Ascending aorta (tissue), 2 donors: ENCODE data around the gene HCRTR1. TPM values are rescaled to one million over a fixed set of nuclear protein-coding genes. Genes with fewer than 3 reads are reported as not detected.

Experiments used
- DNase-seq, 2 donors: peaks; one replicate each; pipeline ENCODE4 v3.0.0-alpha.2; 2019; ENCODE audit warnings: low spot score in 2 of 2
- H3K27ac ChIP-seq, 2 donors: fragments of 200-600 bp; sonication (generic); one replicate each; pipeline ENCODE4 v1.5.1; 2016 to 2017; ENCODE audit warnings: mild to moderate bottlenecking in 1 of 2
- H3K27me3 ChIP-seq: fragments of 200-600 bp; sonication (generic); one replicate; pipeline ENCODE4 v1.5.1; 2017
- H3K36me3 ChIP-seq, 2 donors: fragments of 200-600 bp; sonication (generic); one replicate each; pipeline ENCODE4 v1.5.1; 2016
- H3K4me1 ChIP-seq, 2 donors: fragments of 200-600 bp; sonication (generic); one replicate each; pipeline ENCODE4 v1.5.1; 2016 to 2017; ENCODE audit warnings: mild to moderate bottlenecking in 1 of 2
- H3K4me3 ChIP-seq, 2 donors: fragments of 200-600 bp; sonication (generic); one replicate each; pipeline ENCODE4 v1.5.1; 2016 to 2017; ENCODE audit warnings: mild to moderate bottlenecking in 1 of 2
- H3K9me3 ChIP-seq, 2 donors: fragments of 200-600 bp; sonication (generic); one replicate each; pipeline ENCODE4 v1.5.1; 2016
- intact Hi-C: fragments of 100-400 bp; cut with DNase I; formaldehyde crosslinking; loops from one replicate; pipeline ENCODE4 v1.15.1; 2023
- total RNA-seq: library from RNA; depleted of rRNA; stranded (reverse); fragments of >200 nt; gene quantifications from one replicate; pipeline ENCODE4 v1.1.0, GENCODE V29; 2016
- TF ChIP-seq, protein P1 (sequence below), 3 experiments: fragments of 200-600 bp in 2 of 3; fragments of 450-650 bp in 1 of 3; sonication (generic) in 2 of 3; IDR thresholded peaks; one replicate each; pipeline ENCODE4 v1.5.1; 2016 to 2019; ENCODE audit warnings: antibody characterized with exemption in 3 of 3, mild to moderate bottlenecking in 1 of 3, moderate library complexity in 1 of 3

HCRTR1 gene
- total RNA-seq, 1 donor from 2014 or later = not detected

DNA sequence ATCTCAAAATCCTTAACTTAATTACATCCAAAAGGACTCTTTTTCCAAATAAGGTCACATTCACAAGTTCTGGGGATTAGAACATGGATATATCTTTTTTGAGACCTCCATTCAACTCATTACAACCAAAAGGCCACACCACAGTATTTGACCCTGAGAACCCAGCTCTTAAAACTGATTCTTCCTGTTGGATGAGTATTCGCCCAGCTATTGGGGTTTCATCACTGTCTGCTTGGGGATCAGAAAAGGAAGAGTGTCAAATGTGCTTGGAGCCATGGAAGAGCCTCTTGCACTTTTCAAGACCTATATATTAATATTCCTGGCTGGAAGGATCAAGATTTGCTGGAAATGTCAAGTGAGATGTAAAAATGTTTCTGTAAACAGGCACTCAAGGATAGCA, 46.6 kb upstream of the HCRTR1 start:
- intact Hi-C loops = no loop called here
- Histone ChIP-seq H3K4me1 (peaks cover 16 to 54% of the 10 kb centered on the region in 2 donors), H3K27me3 (no peaks in the 10 kb centered on the region), H3K36me3 (no peaks in the 10 kb centered on the region), H3K27ac (peak overlapping the region; percentile 52 to 97), H3K4me3 (no peak overlapping the region), H3K9me3 (no peaks in the 10 kb centered on the region)
- no peak for DNase-seq
- TF ChIP-seq, protein P1, sequence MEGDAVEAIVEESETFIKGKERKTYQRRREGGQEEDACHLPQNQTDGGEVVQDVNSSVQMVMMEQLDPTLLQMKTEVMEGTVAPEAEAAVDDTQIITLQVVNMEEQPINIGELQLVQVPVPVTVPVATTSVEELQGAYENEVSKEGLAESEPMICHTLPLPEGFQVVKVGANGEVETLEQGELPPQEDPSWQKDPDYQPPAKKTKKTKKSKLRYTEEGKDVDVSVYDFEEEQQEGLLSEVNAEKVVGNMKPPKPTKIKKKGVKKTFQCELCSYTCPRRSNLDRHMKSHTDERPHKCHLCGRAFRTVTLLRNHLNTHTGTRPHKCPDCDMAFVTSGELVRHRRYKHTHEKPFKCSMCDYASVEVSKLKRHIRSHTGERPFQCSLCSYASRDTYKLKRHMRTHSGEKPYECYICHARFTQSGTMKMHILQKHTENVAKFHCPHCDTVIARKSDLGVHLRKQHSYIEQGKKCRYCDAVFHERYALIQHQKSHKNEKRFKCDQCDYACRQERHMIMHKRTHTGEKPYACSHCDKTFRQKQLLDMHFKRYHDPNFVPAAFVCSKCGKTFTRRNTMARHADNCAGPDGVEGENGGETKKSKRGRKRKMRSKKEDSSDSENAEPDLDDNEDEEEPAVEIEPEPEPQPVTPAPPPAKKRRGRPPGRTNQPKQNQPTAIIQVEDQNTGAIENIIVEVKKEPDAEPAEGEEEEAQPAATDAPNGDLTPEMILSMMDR (IDR thresholded peaks at IDR 0.05) = no peak

DNA sequence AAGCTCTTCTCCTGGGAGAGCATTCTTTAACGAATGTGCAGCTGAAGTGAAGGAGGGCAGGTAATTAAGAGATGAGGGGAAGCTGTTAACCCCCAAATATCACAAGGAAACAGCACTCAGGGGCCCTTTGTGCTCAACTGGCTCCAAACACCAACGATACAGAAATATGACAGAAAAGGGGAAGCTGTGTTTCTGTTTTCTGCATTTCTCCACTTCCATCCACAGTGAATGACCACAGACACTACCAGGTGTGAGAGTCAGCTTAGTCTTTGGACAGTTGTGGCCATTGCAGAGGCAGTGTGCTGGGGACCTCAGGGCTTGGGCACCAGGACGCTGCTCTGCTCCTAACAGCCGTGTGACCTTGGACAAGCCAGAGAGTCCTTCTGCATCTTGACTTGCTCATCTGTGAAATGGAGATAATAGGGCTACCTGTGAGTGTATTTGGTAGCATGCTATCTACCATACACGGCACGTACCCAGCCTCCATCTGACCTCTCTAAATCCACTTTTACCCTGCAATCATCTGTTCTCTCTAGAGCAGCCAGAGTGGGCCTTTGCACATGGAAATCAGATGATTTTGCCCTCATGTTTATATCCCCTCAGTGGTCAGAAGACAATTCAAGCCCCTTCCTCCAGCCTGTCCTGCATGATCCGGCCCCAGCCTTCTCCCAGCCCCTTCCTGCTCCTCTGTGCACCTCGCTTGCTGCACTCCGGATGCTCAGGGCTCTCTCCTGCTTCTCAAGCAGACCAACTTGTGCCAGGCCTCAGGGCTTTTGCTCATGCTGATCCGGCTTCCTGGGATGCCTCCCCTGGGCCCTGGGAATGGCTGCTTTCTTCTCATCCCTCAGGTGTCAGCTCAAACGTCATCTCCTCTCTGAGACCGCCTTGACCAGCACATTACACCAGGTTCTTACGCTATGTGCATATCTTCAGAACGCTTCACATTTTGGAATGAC, 45.9 kb upstream of the HCRTR1 start:
- Histone ChIP-seq H3K36me3 (no peaks in the 10 kb centered on the region), H3K4me1 (peaks cover 18 to 57% of the 10 kb centered on the region in 2 donors), H3K27ac (peak overlapping the region; percentile 93 to 97), H3K4me3 (no peak overlapping the region), H3K27me3 (no peaks in the 10 kb centered on the region), H3K9me3 (no peaks in the 10 kb centered on the region)
- intact Hi-C loops = no loop called here
- peak in 1 of 2 donors; percentile 63 for DNase-seq
- TF ChIP-seq, protein P1 (IDR thresholded peaks at IDR 0.05) = no peak

GRCh38 chr1:31572323-31573104, 45.0 kb upstream of the HCRTR1 start:
- H3K4me3 ChIP-seq = no peak overlapping the region
- H3K4me1 ChIP-seq = peaks cover 18 to 56% of the 10 kb centered on the region in 2 donors
- peak in 1 of 2 donors; percentile 55 for DNase-seq
- H3K27ac ChIP-seq = peak overlapping the region; percentile 93 to 97
- H3K27me3 ChIP-seq = no peaks in the 10 kb centered on the region
- TF ChIP-seq, protein P1 (IDR thresholded peaks at IDR 0.05) = no peak
- H3K36me3 ChIP-seq = no peaks in the 10 kb centered on the region
- intact Hi-C loops = no loop called here
- no peaks in the 10 kb centered on the region for H3K9me3 ChIP-seq

- intact Hi-C loops = no loop called here
- peaks cover 18 to 49% of the 10 kb centered on the region in 2 donors for H3K4me1 ChIP-seq
Measured at GRCh38 chr1:31573261-31573660, 44.2 kb upstream of the HCRTR1 start.

GRCh38 chr1:31574749-31575368, 42.6 kb upstream of the HCRTR1 start:
- intact Hi-C loops = loop anchor here (2.0 kb wide), 1 partner anchor 14 kb away; no protein-coding TSS in a partner anchor
- H3K4me3 ChIP-seq = peak overlapping the region; percentile 3 to 89

More at GRCh38 chr1:31573261-31573660, 44.2 kb upstream of the HCRTR1 start:
- Histone ChIP-seq H3K9me3 (no peaks in the 10 kb centered on the region), H3K4me3 (no peak overlapping the region), H3K27ac (peak overlapping the region; percentile 93 to 97), H3K36me3 (no peaks in the 10 kb centered on the region), H3K27me3 (no peaks in the 10 kb centered on the region)
- peak in 1 of 2 donors; percentile 58 for DNase-seq
- TF ChIP-seq, protein P1 (IDR thresholded peaks at IDR 0.05) = no peak

More at GRCh38 chr1:31574749-31575368, 42.6 kb upstream of the HCRTR1 start:
- DNase-seq = no peak
- TF ChIP-seq, protein P1 (IDR thresholded peaks at IDR 0.05) = no peak
- Histone ChIP-seq H3K27ac (peak overlapping the region; percentile 93 to 97), H3K27me3 (no peaks in the 10 kb centered on the region), H3K9me3 (no peaks in the 10 kb centered on the region), H3K4me1 (peaks cover 18 to 38% of the 10 kb centered on the region in 2 donors), H3K36me3 (no peaks in the 10 kb centered on the region)
